ENCODE measurements around the gene EYS.

DNA sequence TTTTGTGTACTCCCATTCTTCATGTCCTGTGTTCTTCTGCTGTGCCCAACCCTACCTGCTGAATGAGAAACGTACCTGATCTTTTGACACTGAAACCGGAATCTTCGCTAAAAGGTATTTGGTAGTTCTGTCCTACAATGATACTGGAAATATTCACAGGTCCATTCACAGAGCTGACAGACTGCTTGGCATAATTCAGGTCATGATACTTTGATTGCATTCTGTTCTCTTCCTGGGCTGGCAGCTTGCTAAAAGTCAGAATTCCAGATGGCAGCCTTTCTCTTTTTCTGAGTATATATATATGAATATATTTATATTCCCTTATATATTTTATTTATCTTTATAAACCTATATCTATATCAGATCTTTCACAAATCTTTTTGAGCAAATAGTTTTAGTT is 1696.4 kb downstream of the EYS start:
- TF ChIP-seq ZNF274 (IDR thresholded peaks at IDR 0.05; ENCODE audit: low read depth, low read length) (no peak), EZH2 (IDR thresholded peaks at IDR 0.05) (no peak), CEBPB (IDR thresholded peaks at IDR 0.05; ENCODE audit: low read depth) (no peak), FOSL1 (IDR thresholded peaks at IDR 0.05; ENCODE audit: low read depth) (no peak), CBX3 (IDR thresholded peaks at IDR 0.05; ENCODE audit: low read depth) (no peak), POLR2AphosphoS5 (IDR thresholded peaks at IDR 0.05; ENCODE audit: low read depth, low read length) (no peak), POLR2A (IDR thresholded peaks at IDR 0.05; ENCODE audit: borderline replicate concordance, extremely low read depth, insufficient read depth, insufficient read length) (no peak), SRF (IDR thresholded peaks at IDR 0.05; ENCODE audit: low read depth) (no peak), ELF1 (IDR thresholded peaks at IDR 0.05; ENCODE audit: borderline replicate concordance, low read depth) (no peak), ZFX (IDR thresholded peaks at IDR 0.05) (no peak)
- TF ChIP-seq, protein P1, sequence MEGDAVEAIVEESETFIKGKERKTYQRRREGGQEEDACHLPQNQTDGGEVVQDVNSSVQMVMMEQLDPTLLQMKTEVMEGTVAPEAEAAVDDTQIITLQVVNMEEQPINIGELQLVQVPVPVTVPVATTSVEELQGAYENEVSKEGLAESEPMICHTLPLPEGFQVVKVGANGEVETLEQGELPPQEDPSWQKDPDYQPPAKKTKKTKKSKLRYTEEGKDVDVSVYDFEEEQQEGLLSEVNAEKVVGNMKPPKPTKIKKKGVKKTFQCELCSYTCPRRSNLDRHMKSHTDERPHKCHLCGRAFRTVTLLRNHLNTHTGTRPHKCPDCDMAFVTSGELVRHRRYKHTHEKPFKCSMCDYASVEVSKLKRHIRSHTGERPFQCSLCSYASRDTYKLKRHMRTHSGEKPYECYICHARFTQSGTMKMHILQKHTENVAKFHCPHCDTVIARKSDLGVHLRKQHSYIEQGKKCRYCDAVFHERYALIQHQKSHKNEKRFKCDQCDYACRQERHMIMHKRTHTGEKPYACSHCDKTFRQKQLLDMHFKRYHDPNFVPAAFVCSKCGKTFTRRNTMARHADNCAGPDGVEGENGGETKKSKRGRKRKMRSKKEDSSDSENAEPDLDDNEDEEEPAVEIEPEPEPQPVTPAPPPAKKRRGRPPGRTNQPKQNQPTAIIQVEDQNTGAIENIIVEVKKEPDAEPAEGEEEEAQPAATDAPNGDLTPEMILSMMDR (IDR thresholded peaks at IDR 0.05 in 2 of 3, conservative IDR thresholded peaks at IDR 0.05 in 1 of 3; ENCODE audit: borderline replicate concordance in 1 of 3, insufficient read depth in 1 of 3, low read depth in 2 of 3, low read length in 2 of 3): no peak
- TF ChIP-seq, protein P2, sequence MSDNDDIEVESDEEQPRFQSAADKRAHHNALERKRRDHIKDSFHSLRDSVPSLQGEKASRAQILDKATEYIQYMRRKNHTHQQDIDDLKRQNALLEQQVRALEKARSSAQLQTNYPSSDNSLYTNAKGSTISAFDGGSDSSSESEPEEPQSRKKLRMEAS (IDR thresholded peaks at IDR 0.05): no peak
- TF ChIP-seq, protein P3, sequence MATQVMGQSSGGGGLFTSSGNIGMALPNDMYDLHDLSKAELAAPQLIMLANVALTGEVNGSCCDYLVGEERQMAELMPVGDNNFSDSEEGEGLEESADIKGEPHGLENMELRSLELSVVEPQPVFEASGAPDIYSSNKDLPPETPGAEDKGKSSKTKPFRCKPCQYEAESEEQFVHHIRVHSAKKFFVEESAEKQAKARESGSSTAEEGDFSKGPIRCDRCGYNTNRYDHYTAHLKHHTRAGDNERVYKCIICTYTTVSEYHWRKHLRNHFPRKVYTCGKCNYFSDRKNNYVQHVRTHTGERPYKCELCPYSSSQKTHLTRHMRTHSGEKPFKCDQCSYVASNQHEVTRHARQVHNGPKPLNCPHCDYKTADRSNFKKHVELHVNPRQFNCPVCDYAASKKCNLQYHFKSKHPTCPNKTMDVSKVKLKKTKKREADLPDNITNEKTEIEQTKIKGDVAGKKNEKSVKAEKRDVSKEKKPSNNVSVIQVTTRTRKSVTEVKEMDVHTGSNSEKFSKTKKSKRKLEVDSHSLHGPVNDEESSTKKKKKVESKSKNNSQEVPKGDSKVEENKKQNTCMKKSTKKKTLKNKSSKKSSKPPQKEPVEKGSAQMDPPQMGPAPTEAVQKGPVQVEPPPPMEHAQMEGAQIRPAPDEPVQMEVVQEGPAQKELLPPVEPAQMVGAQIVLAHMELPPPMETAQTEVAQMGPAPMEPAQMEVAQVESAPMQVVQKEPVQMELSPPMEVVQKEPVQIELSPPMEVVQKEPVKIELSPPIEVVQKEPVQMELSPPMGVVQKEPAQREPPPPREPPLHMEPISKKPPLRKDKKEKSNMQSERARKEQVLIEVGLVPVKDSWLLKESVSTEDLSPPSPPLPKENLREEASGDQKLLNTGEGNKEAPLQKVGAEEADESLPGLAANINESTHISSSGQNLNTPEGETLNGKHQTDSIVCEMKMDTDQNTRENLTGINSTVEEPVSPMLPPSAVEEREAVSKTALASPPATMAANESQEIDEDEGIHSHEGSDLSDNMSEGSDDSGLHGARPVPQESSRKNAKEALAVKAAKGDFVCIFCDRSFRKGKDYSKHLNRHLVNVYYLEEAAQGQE (IDR thresholded peaks at IDR 0.05; ENCODE audit: low read depth): no peak
- TF ChIP-seq, protein P4, sequence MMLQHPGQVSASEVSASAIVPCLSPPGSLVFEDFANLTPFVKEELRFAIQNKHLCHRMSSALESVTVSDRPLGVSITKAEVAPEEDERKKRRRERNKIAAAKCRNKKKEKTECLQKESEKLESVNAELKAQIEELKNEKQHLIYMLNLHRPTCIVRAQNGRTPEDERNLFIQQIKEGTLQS (IDR thresholded peaks at IDR 0.05): no peak
